Stimulated activated effector memory CD8-positive, alpha-beta T cell treated with anti-CD3 and anti-CD28 coated beads, Interleukin-12 subunit alpha, Interleukin-12 subunit beta, amount 100 ng/mL, for 72 hours (primary cell): ENCODE measurements around the gene APBA2.

ENCODE experiments used
- ATAC-seq: fragments of 150-1000 bp; cut with Tn5 transposase; 2 replicates; pipeline ENCODE4 v1.10.0; 2021
- DNase-seq, 2 donors: peaks; one replicate each; pipeline ENCODE4 v3.0.0; 2021 to 2022; ENCODE audit warnings: low spot score in 2 of 2
- H3K27ac Mint-ChIP-seq: one replicate; pipeline ENCODE4 v1.8.0; 2022; ENCODE audit warnings: mild to moderate bottlenecking, mixed read lengths
- H3K36me3 Mint-ChIP-seq: one replicate; pipeline ENCODE4 v1.8.0; 2022; ENCODE audit warnings: mild to moderate bottlenecking, mixed read lengths
- H3K4me1 Mint-ChIP-seq: one replicate; pipeline ENCODE4 v1.8.0; 2022; ENCODE audit warnings: mixed read lengths
- H3K4me3 Mint-ChIP-seq: one replicate; pipeline ENCODE4 v1.8.0; 2022; ENCODE audit warnings: mild to moderate bottlenecking, mixed read lengths
- H3K9me3 Mint-ChIP-seq: one replicate; pipeline ENCODE4 v1.8.0; 2022; ENCODE audit warnings: mixed read lengths

Gene APBA2

GRCh38 chr15:29113336-29114220 lies 227.8 kb downstream of the APBA2 start:
- Mint-ChIP-seq H3K36me3 (peaks cover 7% of the 10 kb centered on the region), H3K27ac (no peak overlapping the region), H3K4me3 (no peak overlapping the region), H3K4me1 (peaks cover 15% of the 10 kb centered on the region), H3K9me3 (no peaks in the 10 kb centered on the region)
- DNase-seq, result no peak
- ATAC-seq, result no peak

GRCh38 chr15:29114221-29115092 lies 228.7 kb downstream of the APBA2 start:
- ATAC-seq (no peak), DNase-seq (no peak)
- Mint-ChIP-seq H3K27ac (no peak overlapping the region), H3K4me3 (peak overlapping the region; percentile 20), H3K4me1 (peaks cover 15% of the 10 kb centered on the region), H3K36me3 (peaks cover 7% of the 10 kb centered on the region), H3K9me3 (no peaks in the 10 kb centered on the region)

- Mint-ChIP-seq H3K4me1 (peaks cover 15% of the 10 kb centered on the region), H3K4me3 (peak overlapping the region; percentile 20), H3K27ac (no peak overlapping the region), H3K36me3 (peaks cover 7% of the 10 kb centered on the region), H3K9me3 (no peaks in the 10 kb centered on the region)
- ATAC-seq (no peak), DNase-seq (no peak)
These were observed 229.6 kb downstream of the APBA2 start for GRCh38 chr15:29115093-29115991.

- no peak overlapping the region for H3K27ac Mint-ChIP-seq
These were observed 231.4 kb downstream of the APBA2 start for GRCh38 chr15:29116970-29117700.

GRCh38 chr15:29117778-29118177 lies 232.0 kb downstream of the APBA2 start:
- DNase-seq, result no peak
- H3K36me3 Mint-ChIP-seq, result peaks cover 7% of the 10 kb centered on the region

More at GRCh38 chr15:29116970-29117700, 231.4 kb downstream of the APBA2 start:
- H3K36me3 Mint-ChIP-seq, result peaks cover 7% of the 10 kb centered on the region
- H3K4me3 Mint-ChIP-seq, result no peak overlapping the region
- no peaks in the 10 kb centered on the region for H3K9me3 Mint-ChIP-seq
- ATAC-seq, result no peak
- H3K4me1 Mint-ChIP-seq, result peaks cover 15% of the 10 kb centered on the region
- no peak for DNase-seq

GRCh38 chr15:29119847-29120246 lies 234.1 kb downstream of the APBA2 start:
- DNase-seq (no peak), ATAC-seq (no peak)
- Mint-ChIP-seq H3K9me3 (no peaks in the 10 kb centered on the region), H3K4me1 (peaks cover 2% of the 10 kb centered on the region), H3K27ac (no peak overlapping the region), H3K4me3 (no peak overlapping the region), H3K36me3 (no peaks in the 10 kb centered on the region)

More at GRCh38 chr15:29117778-29118177, 232.0 kb downstream of the APBA2 start:
- Mint-ChIP-seq H3K27ac (no peak overlapping the region), H3K4me1 (peaks cover 15% of the 10 kb centered on the region), H3K4me3 (no peak overlapping the region), H3K9me3 (no peaks in the 10 kb centered on the region)
- ATAC-seq, result no peak

GRCh38 chr15:29120593-29121368 lies 235.0 kb downstream of the APBA2 start:
- Mint-ChIP-seq H3K9me3 (no peaks in the 10 kb centered on the region), H3K4me3 (no peak overlapping the region), H3K36me3 (no peaks in the 10 kb centered on the region), H3K27ac (no peak overlapping the region), H3K4me1 (no peaks in the 10 kb centered on the region)
- DNase-seq, result no peak
- no peak for ATAC-seq

GRCh38 chr15:29121369-29121656 lies 235.5 kb downstream of the APBA2 start:
- Mint-ChIP-seq H3K4me1 (no peaks in the 10 kb centered on the region), H3K4me3 (no peak overlapping the region), H3K27ac (no peak overlapping the region), H3K9me3 (no peaks in the 10 kb centered on the region), H3K36me3 (no peaks in the 10 kb centered on the region)
- no peak for DNase-seq
- ATAC-seq, result no peak

- ATAC-seq, result no peak
- DNase-seq, result no peak
These were observed 236.1 kb downstream of the APBA2 start for GRCh38 chr15:29121907-29122306.

GRCh38 chr15:29122506-29122905 lies 236.7 kb downstream of the APBA2 start:
- Mint-ChIP-seq H3K27ac (no peak overlapping the region), H3K36me3 (no peaks in the 10 kb centered on the region), H3K4me1 (no peaks in the 10 kb centered on the region), H3K9me3 (no peaks in the 10 kb centered on the region), H3K4me3 (no peak overlapping the region)
- ATAC-seq (no peak), DNase-seq (no peak)

More at GRCh38 chr15:29121907-29122306, 236.1 kb downstream of the APBA2 start:
- Mint-ChIP-seq H3K9me3 (no peaks in the 10 kb centered on the region), H3K4me1 (no peaks in the 10 kb centered on the region), H3K27ac (no peak overlapping the region), H3K36me3 (no peaks in the 10 kb centered on the region), H3K4me3 (no peak overlapping the region)

- Mint-ChIP-seq H3K4me1 (no peaks in the 10 kb centered on the region), H3K27ac (no peak overlapping the region), H3K4me3 (no peak overlapping the region), H3K36me3 (no peaks in the 10 kb centered on the region), H3K9me3 (no peaks in the 10 kb centered on the region)
- DNase-seq (no peak), ATAC-seq (no peak)
These were observed 237.4 kb downstream of the APBA2 start for GRCh38 chr15:29123171-29123570.

GRCh38 chr15:29123991-29124390 lies 238.2 kb downstream of the APBA2 start:
- no peaks in the 10 kb centered on the region for H3K9me3 Mint-ChIP-seq
- DNase-seq (no peak), ATAC-seq (no peak)
- H3K4me3 Mint-ChIP-seq, result no peak overlapping the region
- H3K27ac Mint-ChIP-seq, result no peak overlapping the region
- no peaks in the 10 kb centered on the region for H3K36me3 Mint-ChIP-seq
- no peaks in the 10 kb centered on the region for H3K4me1 Mint-ChIP-seq

- Mint-ChIP-seq H3K4me3 (no peak overlapping the region), H3K9me3 (no peaks in the 10 kb centered on the region), H3K4me1 (no peaks in the 10 kb centered on the region), H3K36me3 (no peaks in the 10 kb centered on the region), H3K27ac (no peak overlapping the region)
- DNase-seq, result no peak
- no peak for ATAC-seq
These were observed 239.0 kb downstream of the APBA2 start for GRCh38 chr15:29124581-29125381.
